ENCODE measurements around the gene C12orf76. TPM values are rescaled to one million over a fixed set of nuclear protein-coding genes. Genes with fewer than 3 reads are reported as not detected.

Gene C12orf76
- total and polyA plus RNA-seq, 9 of the 15 experiments (the other 6 are each of a cell fraction or from before 2014, with no cell fraction given), result 6.3 to 38.6 (median 12.3) TPM

- TF ChIP-seq TBL1XR1 (IDR thresholded peaks at IDR 0.05; ENCODE audit: low read length in 2 of 2) (peak in 1 of 2 experiments; percentile 78; a peak in 2 of 4 replicates), SMARCA4 (IDR thresholded peaks at IDR 0.05) (0 out of 2 replicates have a peak, but pooled peaks have one; percentile 48), TEAD4 (IDR thresholded peaks at IDR 0.05; ENCODE audit: low read length) (peak; percentile 42; the same call in 1 of the 2 replicates), TEAD4 (CRISPR knock-in tag; IDR thresholded peaks at IDR 0.05; ENCODE audit: borderline replicate concordance) (no peak), RAD21 (CRISPR knock-in tag; conservative IDR thresholded peaks at IDR 0.05 in 1 of 2, IDR thresholded peaks at IDR 0.05 in 1 of 2) (peak; percentile 63 to 78), ZFP91 (CRISPR knock-in tag; IDR thresholded peaks at IDR 0.05) (peak; percentile 66; the same call in 1 of the 2 replicates), SREBF1 (IDR thresholded peaks at IDR 0.05; ENCODE audit: borderline replicate concordance, low read depth, low read length) (no peak), STAT5A (IDR thresholded peaks at IDR 0.05; ENCODE audit: borderline replicate concordance, low read length) (no peak; the same call in 1 of the 2 replicates), KLF1 (tag; IDR thresholded peaks at IDR 0.05) (peak; percentile 91), ETV5 (CRISPR knock-in tag; IDR thresholded peaks at IDR 0.05; ENCODE audit: low read depth) (peak; percentile 80; the same call in 1 of the 2 replicates), TGIF2 (CRISPR knock-in tag; IDR thresholded peaks at IDR 0.05) (no peak), ZNF212 (CRISPR knock-in tag; IDR thresholded peaks at IDR 0.05) (no peak), PURB (CRISPR knock-in tag; IDR thresholded peaks at IDR 0.05; ENCODE audit: low read depth) (no peak), HMBOX1 (IDR thresholded peaks at IDR 0.05) (peak; percentile 36; the same call in 1 of the 2 replicates), ZNF507 (tag; conservative IDR thresholded peaks at IDR 0.05) (no peak), ZNF143 (CRISPR knock-in tag; IDR thresholded peaks at IDR 0.05) (peak; percentile 45; the same call in 1 of the 2 replicates), HINFP (tag; conservative IDR thresholded peaks at IDR 0.05; ENCODE audit: low read depth) (0 out of 2 replicates have a peak, but pooled peaks have one; percentile 23), COPS2 (conservative IDR thresholded peaks at IDR 0.05) (no peak), SIN3B (IDR thresholded peaks at IDR 0.05; ENCODE audit: low read depth) (peak; percentile 75), POLR2H (tag; IDR thresholded peaks at IDR 0.05; ENCODE audit: low read depth) (peak; percentile 76), PHF20 (IDR thresholded peaks at IDR 0.05; ENCODE audit: partially characterized antibody) (peak; percentile 97), RUNX1 (IDR thresholded peaks at IDR 0.05; ENCODE audit: low read depth) (no peak), ILF3 (IDR thresholded peaks at IDR 0.05; ENCODE audit: borderline replicate concordance) (no peak)
Measured at GRCh38 chr12:110048242-110049027, at the start of gene C12orf76 (continued).

All from K562 (cell line).